ENCODE results near the gene DUSP1. TPM values are rescaled to one million over a fixed set of nuclear protein-coding genes. Genes with fewer than 3 reads are reported as not detected.

The DUSP1 gene
- total RNA-seq, 1 experiment from 2014 or later, result 16.6 TPM

- TF ChIP-seq CTCF (IDR thresholded peaks at IDR 0.05 in 2 of 3, conservative IDR thresholded peaks at IDR 0.05 in 1 of 3; ENCODE audit: borderline replicate concordance in 1 of 3, insufficient read depth in 1 of 3, low read depth in 2 of 3, low read length in 2 of 3), result no peak
- no peak for TF ChIP-seq ELF1 (IDR thresholded peaks at IDR 0.05; ENCODE audit: borderline replicate concordance, low read depth)
- no peak for TF ChIP-seq EGR1 (IDR thresholded peaks at IDR 0.05; ENCODE audit: low read depth)
- no peak for TF ChIP-seq ZFX (IDR thresholded peaks at IDR 0.05)
- no peak for TF ChIP-seq SP1 (IDR thresholded peaks at IDR 0.05; ENCODE audit: low read depth)
- TF ChIP-seq ZNF274 (IDR thresholded peaks at IDR 0.05; ENCODE audit: low read depth, low read length), result no peak
Measured at GRCh38 chr5:172764861-172765765, 5.9 kb downstream of the DUSP1 start (continued).

DNA sequence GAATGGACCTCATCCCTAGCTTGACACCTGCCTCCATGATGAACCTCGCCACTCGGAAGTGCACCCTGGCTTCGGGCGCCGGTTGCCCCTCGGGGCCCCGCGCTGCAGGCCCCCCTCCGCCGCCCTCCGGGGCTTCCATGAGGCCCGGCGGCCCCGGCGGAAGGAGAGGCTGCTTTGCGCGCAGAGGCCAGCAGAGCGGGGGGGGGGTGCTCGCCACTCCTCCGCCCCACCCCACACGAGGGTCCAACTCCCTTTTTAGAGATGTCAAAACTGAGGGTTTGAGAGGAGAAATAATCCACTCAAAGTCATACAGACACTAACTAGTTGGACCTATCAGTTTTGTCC lies 7.9 kb downstream of the DUSP1 start:
- ATAC-seq, result no peak
- H2AFZ ChIP-seq (ENCODE audit: low read depth, low read length, poor library complexity, severe bottlenecking), result no peak overlapping the region
- RAD21 ChIA-PET (ENCODE audit: low non-redundant PET in 1 of 2, low total read pairs in 2 of 2, uncharacterized antibody in 2 of 2, unreplicated experiment in 2 of 2), result no interaction called here
- intact Hi-C loops (cut with micrococcal nuclease), result no loop called here
- CTCF ChIA-PET, result no interaction called here
- TF ChIP-seq EZH2phosphoT487 (IDR thresholded peaks at IDR 0.05; ENCODE audit: borderline replicate concordance), result no peak
- no peak for TF ChIP-seq SRF (IDR thresholded peaks at IDR 0.05; ENCODE audit: low read depth)
- TF ChIP-seq CBX3 (IDR thresholded peaks at IDR 0.05; ENCODE audit: low read depth), result no peak
- no peaks in the 10 kb centered on the region; the same call in 1 of the 2 replicates for H3K79me2 ChIP-seq (ENCODE audit: insufficient read depth, low read length)
- peaks cover 19 to 29% of the 10 kb centered on the region in 2 experiments for H3K4me1 ChIP-seq (ENCODE audit: control insufficient read depth in 1 of 2, insufficient read depth in 2 of 2, low read length in 2 of 2)
- no peaks in the 10 kb centered on the region for H4K20me1 ChIP-seq (ENCODE audit: insufficient read depth)
- no peak overlapping the region for H3K4me2 ChIP-seq (ENCODE audit: low read length)
- H3K9ac ChIP-seq (ENCODE audit: low read length), result no peak overlapping the region
- 0 out of 4 replicates have a peak, but pooled peaks cover 0 to 4% of the 10 kb centered on the region in 2 experiments for H3K9me3 ChIP-seq (ENCODE audit: control insufficient read depth in 1 of 2, insufficient read depth in 1 of 2, low read depth in 1 of 2, low read length in 2 of 2)
- H3K36me3 ChIP-seq (ENCODE audit: control insufficient read depth in 1 of 2, insufficient read depth in 2 of 2, low read length in 2 of 2), result peaks cover 0 to 3% of the 10 kb centered on the region in 2 experiments; a peak in 2 of 4 replicates
- H3K27me3 ChIP-seq (ENCODE audit: insufficient read depth, low read length), result no peaks in the 10 kb centered on the region
- no peak for DNase-seq (ENCODE audit: low read depth, low spot score)
- H3K4me3 ChIP-seq (replicated peaks in 1 of 2; ENCODE audit: low read depth in 1 of 2, low read length in 2 of 2), result no peak overlapping the region
- no peaks in the 10 kb centered on the region for H3K9me2 ChIP-seq (ENCODE audit: insufficient read depth)
- no TSS peak for BruUV-seq (replicated peaks)
- POLR2A ChIA-PET, result interaction anchor here (4.2 kb wide), 1 partner anchor 8 kb away, joined by 19 read pairs; the partner anchor contains the start of gene DUSP1
- no peak overlapping the region for H3K27ac ChIP-seq (ENCODE audit: low read depth, low read length)

All from HCT116 (cell line).